ENCODE measurements around the gene REPS1.
"Not testable (repeated sequence)": the region's sequence is repeated elsewhere in the genome, so short reads cannot be mapped to it uniquely, and the experiment has no call there.

Gene REPS1

GRCh38 chr6:139027620-139028182 lies 39.6 kb upstream of the REPS1 start:
- peak overlapping the region; percentile 90 for H3K4me3 ChIP-seq (ENCODE audit: low read depth, low read length)
- no peak for TF ChIP-seq CTCF (IDR thresholded peaks at IDR 0.05; ENCODE audit: low read depth, low read length)

DNA sequence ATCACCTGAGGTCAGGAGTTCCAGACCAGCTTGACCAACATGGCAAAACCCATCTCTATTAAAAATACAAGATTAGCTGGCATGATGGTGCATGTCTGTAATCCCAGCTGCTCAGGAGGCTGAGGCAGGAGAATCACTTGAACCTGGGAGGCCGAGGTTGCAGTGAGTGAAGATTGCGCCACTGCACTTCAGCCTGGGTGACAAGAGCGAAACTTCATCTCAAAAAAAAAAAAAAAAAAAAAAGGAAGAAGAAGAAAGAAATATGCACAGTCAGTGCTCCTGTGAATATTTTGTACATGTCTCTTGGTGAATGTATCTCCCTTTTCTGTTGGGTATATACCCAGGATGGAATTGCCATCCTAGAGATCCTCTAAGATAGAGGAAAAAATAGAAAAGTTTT lies 37.4 kb upstream of the REPS1 start:
- H3K4me3 ChIP-seq (ENCODE audit: low read depth, low read length), result not testable (repeated sequence)

DNA sequence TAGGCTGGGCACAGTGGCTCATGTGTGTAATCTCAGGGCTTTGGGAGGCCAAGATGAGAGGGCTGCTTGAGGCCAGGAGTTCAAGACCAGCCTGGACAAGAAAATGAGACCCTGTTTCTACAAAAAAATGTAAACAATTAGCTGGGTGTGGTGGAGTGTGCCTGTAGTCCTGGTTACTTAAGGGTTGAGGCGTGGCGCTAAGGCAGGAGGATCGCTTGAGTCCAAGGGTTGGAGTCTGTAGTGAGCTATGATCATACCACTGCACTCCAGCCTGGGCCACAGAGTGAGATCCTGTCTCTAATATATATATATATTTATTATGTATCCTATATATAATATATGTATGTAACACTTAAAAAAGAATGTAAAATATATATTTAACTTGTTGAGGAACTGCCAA lies 32.6 kb upstream of the REPS1 start:
- H3K4me3 ChIP-seq (ENCODE audit: low read depth, low read length), result no peak overlapping the region
- TF ChIP-seq CTCF (IDR thresholded peaks at IDR 0.05; ENCODE audit: low read depth, low read length), result no peak

GRCh38 chr6:139019722-139020121 lies 31.7 kb upstream of the REPS1 start:
- TF ChIP-seq CTCF (IDR thresholded peaks at IDR 0.05; ENCODE audit: low read depth, low read length), result no peak
- no peak overlapping the region for H3K4me3 ChIP-seq (ENCODE audit: low read depth, low read length)

- TF ChIP-seq CTCF (IDR thresholded peaks at IDR 0.05; ENCODE audit: low read depth, low read length), result no peak
These were observed 29.2 kb upstream of the REPS1 start for GRCh38 chr6:139017227-139017626.

GRCh38 chr6:139016337-139017213 lies 28.5 kb upstream of the REPS1 start:
- no peak overlapping the region for H3K4me3 ChIP-seq (ENCODE audit: low read depth, low read length)

More at GRCh38 chr6:139017227-139017626, 29.2 kb upstream of the REPS1 start:
- no peak overlapping the region for H3K4me3 ChIP-seq (ENCODE audit: low read depth, low read length)

DNA sequence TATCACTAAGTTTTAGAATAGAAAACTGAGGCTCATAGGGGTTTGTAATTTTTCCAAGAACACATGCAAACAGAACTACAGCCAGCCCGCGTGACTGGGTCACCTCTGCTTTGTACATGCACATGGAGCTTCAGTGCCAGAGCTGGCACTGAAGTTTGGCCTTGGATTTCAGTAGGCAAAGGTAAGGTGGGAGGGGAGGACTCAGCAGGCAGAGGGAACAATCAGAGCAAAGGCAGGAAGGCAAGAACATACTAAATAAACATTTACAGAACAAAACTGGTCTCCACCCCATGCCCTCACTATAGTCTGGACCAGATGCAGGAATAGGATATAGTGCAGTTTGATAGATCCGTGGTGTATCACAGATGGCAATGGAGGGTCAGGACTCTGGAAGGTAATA lies 26.9 kb upstream of the REPS1 start:
- no peak overlapping the region for H3K4me3 ChIP-seq (ENCODE audit: low read depth, low read length)
- no peak for TF ChIP-seq CTCF (IDR thresholded peaks at IDR 0.05; ENCODE audit: low read depth, low read length)

More at GRCh38 chr6:139016337-139017213, 28.5 kb upstream of the REPS1 start:
- no peak for TF ChIP-seq CTCF (IDR thresholded peaks at IDR 0.05; ENCODE audit: low read depth, low read length)

All from WI38 (cell line).